Stimulated activated CD8-positive, alpha-beta memory T cell treated with anti-CD3 and anti-CD28 coated beads, Interleukin-12 subunit alpha, Interleukin-12 subunit beta, amount 100 ng/mL, for 24 hours (primary cell): Measurements from ENCODE around the gene PDILT.
"Not testable (repeated sequence)": the region's sequence is repeated elsewhere in the genome, so short reads cannot be mapped to it uniquely, and the experiment has no call there.

ENCODE experiments used
- DNase-seq: peaks from one replicate; pipeline ENCODE4 v3.0.0-alpha.2; 2020; ENCODE audit errors: extremely low read depth

PDILT gene

DNA sequence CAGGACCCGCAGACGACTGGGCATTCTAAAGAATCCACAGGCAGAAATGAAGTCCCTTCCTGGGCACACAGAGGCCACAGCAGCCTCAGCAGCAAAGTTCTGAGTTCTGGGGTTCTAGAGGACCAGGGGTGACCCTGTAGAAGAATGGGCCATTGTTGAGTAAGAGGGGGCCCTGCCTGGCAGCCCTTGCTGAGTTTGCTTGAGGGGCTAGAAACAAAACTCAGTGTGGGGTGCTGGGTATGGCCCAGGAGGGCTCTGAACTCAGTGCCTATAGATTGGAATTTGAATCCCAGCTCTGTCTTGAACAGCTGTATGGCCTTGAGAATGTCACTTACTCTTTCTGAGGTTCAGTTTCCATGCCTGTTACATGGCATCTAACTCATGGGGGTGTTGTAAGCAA, at the start of gene PDILT:
Gene PDILT, minus strand, starts transcription at position 101 of the 400 bp plus-strand sequence. CDS start 5,437 bp downstream, outside the sequence.
- DNase-seq: no peak

DNA sequence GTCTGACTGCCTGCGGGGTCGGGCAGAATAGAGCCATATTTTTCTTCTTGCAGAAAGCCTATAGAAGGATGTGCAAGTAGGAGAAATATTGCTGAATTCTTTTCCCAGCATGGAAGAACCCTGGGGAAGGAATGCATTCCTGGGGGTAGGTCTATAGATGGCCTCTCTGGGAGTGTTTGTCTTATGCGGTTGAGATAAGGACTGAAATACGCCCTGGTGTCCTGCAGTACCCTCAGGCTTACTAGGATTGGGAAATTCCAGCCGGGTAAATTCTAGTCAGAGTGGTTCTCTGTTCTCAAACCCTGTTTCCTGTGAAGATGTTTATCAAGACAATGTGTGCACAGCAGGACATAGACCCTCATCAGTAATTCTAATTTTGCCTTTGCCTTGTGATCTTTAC, 49.1 kb upstream of the PDILT start:
- DNase-seq: not testable (repeated sequence)

DNA sequence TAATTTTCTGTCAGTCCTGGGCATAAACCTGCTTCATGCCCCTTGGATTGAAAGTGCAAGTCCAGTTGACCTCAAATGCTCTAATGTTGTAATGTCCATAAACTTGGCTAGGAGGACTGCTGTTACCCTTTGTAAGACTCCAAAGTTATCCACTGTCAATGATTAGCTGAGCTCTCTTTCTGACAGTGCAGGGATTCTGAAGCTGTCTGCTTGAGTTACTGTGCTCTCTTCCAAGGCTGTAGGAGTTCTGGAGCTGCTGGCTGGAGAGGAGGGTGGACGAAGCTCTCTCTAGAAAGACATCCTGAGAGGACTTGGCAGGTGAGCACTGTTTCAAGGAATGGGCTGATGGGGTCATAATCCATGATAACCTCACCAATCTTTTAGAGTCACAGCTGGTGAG, 46.8 kb upstream of the PDILT start, which contains the start of gene ACSM2A:
Gene ACSM2A, plus strand, starts transcription at position 158 of the 400 bp plus-strand sequence. CDS start 8,594 bp downstream, outside the sequence.
- DNase-seq: not testable (repeated sequence)

DNA sequence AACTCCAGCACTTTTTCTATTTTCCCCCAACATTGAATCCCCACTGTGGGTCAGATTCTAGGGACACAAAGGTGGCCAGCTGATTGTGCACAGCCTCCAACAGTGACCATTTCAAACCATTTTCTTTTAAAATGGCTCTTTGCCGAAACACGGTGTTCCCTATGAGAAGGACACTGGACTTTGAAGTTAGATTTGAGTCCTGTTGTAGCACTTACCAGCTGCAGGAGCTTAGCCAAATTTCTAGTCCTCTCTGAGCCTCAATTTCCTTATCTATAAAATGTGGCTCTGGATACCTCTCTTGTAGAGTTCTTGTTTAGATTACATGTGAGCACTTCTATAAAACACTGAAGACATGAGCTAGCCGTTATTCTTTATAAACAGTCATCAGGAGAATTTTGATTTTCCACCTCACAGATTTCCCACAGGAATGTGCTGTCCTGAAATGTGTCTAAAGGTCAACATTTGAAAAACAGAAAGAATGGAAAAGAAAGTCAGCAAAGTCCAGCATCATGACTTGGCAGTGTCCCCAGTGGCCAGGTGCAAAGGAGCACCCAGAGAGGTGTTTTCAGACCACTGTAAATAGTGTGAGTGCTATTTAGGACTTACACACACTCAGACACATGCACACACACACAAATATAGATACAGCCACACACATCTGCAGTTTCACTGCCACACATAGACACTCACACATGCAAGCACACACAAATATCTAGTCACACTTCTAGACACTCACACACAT, 42.3 kb upstream of the PDILT start:
- not testable (repeated sequence) for DNase-seq

DNA sequence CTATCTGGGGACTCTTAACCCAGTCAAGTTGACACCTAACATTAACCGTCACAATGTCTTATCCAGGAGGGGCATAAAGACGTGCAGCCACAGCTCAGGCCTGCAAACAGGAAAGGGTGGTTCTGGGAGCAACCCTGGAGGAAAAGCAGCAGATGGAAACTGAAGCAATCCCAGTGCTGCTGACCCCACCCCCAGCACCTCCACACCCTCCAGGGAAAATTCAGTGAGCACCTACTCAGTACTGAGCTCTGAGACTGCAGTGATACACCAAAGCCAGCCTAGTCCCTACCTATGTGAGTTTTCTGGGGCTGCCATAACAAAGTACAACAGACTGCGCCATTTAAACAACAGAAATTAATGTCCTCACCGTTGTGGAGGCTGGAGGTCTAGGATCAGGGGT, 37.3 kb upstream of the PDILT start:
- not testable (repeated sequence) for DNase-seq

GRCh38 chr16:20441191-20441590, 36.7 kb upstream of the PDILT start:
- DNase-seq: no peak

GRCh38 chr16:20440731-20441130, 36.2 kb upstream of the PDILT start:
- DNase-seq: not testable (repeated sequence)

DNA sequence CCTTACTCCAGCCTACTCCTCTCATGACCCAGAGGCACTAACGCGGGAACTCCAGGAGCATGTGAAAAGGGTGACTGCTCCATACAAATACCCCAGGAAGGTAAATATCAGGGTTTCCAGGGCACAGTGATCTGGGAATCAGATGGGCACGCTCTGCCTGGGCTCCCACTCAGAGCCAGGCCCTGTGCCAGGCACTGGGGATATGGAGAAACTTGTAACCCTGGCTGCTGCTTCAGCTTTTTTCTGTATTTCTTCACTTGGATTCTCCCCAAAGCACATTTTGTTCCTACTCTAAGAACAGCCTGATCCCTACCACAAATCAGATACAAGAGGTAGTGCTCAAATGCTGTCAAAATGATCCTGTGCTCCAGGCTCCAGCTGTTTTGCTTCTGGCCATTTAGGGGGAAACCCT, 35.3 kb upstream of the PDILT start:
- not testable (repeated sequence) for DNase-seq

DNA sequence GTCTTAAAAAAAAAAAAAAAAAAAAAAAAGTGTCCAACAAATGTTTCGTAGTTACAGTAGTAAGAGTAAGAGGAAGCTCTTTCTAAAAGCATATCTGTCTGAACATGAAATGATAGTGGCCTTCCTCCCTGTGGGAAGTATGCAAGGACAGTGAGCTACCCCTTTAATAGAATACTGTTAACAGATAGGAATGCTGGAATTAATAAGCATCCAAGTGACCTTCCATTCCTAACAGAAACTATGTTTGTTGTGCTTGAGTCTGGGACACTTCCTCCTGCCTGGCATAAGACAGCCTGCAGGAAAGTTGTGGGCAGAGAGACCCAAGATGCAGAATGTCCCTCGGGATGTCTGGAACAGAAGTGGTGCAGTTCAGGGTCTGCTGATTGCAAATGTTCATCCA, 34.4 kb upstream of the PDILT start:
- DNase-seq: not testable (repeated sequence)

DNA sequence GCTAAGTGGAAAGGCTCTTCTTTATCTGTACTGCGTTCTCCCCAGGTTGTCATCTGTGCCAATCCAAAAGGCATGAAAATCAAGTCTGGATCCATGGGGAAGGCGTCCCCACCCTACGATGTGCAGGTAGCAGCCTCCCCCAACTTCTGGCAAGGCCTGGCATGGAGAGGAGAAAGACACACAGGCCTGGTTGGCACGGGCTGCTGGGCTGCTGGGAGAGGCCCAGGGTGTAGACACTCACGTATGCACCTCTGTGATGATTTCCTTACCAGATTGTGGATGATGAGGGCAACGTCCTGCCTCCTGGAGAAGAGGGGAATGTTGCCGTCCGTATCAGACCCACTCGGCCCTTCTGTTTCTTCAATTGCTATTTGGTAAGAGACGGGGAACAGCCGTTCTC, 26.4 kb upstream of the PDILT start:
- DNase-seq: no peak

DNA sequence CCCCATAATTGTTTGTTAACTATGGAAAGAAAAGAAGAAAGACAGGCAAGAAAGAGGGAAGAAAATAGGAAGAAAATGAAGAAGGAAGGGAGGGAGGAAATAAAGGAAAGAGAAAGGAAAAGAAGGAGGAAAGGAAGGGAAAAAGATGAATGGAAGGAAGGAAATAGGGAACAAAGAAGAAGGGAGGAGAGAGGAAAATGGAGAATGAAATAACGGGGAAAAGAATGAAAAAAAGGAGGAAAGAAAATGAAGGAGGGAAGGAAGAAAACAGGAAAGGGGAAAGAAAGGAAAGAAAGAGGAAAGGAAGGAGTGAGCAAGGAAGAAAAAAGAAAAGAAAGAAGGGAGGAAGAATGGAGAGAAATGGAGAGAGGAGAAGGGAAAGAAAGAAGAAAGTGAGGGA, 25.9 kb upstream of the PDILT start:
- not testable (repeated sequence) for DNase-seq

GRCh38 chr16:20429499-20429898, 25.0 kb upstream of the PDILT start:
- DNase-seq: not testable (repeated sequence)

- not testable (repeated sequence) for DNase-seq
These were observed 22.9 kb upstream of the PDILT start for GRCh38 chr16:20427401-20427797.

- no peak for DNase-seq
These were observed 19.8 kb upstream of the PDILT start for GRCh38 chr16:20424129-20424866.

- not testable (repeated sequence) for DNase-seq
These were observed 19.2 kb upstream of the PDILT start for GRCh38 chr16:20423772-20424128.

DNA sequence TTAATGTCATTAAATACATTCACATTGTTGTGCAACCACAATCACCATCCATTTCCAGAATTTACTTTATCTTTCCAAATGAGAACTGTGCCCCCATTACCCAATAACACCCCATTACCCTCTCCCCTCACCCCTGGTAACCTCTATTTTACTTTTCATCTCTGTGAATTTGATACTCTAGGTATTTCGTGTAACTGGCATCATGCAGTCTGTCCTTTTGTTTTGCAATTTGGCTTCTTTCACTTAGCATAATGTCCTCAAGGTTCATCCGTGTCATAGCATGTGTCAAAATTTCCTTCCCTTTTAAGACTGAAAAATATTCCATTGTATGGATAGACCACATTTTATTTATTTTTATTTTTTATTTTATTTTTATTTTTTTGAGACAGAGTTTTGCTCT, 17.2 kb upstream of the PDILT start:
- DNase-seq: not testable (repeated sequence)

- DNase-seq: not testable (repeated sequence)
These were observed 14.6 kb upstream of the PDILT start for GRCh38 chr16:20419093-20419492.

GRCh38 chr16:20415541-20415940, 11.0 kb upstream of the PDILT start:
- no peak for DNase-seq

DNA sequence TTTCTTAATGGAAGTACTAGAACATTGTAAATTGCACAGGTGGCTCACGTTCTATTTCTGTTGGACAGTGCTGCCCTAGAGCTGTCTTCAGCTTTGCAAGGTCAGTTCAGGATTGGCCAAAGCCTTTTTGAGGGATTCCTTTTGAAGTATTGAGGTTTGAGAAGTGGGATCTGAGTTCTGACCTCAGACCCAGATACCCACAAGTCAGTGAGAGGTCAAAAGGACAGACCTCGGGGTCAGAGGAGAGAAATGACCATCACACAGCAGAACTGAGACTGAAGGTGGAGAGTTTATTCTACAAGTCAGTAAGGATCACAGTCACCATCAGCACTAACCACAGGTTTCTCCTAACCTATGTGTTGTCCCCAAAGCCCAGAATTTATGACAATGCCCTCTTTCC, 6.5 kb upstream of the PDILT start:
- DNase-seq: no peak

- no peak for DNase-seq
These were observed 5.7 kb upstream of the PDILT start for GRCh38 chr16:20410121-20410723.

GRCh38 chr16:20409398-20410120, 5.0 kb upstream of the PDILT start, which contains the start of gene ACSM5:
TSS of gene ACSM5 (plus strand) at chr16:20409534. CDS start at chr16:20411485, 1,951 bp downstream.
- no peak for DNase-seq

DNA sequence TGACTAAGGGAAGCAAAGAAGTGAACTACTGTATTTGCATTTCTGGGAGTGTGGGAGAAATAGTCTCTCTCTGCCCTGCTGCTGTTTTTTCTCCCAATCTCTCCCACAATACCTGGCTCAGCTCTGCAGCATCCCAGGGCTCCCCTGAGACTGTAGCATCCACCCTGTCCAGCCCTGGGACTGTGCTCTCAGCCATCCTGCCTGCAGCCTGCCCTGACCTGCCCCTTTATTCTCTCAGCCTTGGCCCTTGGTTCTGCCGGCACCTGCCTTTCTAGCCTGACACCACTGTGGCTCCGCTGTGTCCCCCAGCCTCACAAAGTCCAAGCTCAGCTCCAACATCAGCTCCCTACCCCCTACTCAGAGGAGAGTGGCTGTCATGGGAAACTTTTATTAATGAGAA, 1.9 kb downstream of the PDILT start:
- DNase-seq: no peak
